ENCODE results near the gene IL21R.

IL21R gene

DNA sequence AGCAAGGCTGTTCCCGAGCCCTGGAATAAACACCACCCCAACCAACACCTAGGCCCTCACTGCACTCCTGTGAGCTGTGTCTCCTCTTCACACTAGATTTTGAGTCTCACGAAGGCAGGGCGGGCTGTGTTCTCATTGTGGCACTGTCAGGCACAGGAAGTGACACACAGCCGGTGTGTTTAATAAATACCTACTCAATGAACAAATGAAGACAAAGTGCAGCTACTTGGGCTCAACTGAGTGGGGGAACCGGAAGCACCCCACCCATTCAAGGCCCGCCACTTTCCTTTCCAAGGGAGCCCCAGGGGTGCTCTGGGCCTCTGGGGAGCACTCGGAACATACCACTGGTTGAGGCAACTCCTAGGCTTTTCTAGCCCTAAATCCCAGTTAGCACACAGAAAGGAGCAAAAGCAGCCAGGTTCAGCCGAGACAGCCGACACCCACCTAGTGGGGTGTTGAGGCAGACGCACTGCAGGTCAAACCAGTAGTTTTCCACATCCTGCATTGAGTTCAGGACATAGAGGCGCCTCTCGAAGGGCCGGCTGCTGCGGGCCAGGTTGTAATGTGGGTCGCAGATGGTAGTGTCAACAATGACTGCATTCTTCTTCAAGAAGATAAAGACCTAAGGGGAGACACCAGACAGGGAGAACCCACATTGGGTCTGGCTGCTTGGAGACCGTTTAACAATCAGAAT, 90.1 kb downstream of the IL21R start:
- TF ChIP-seq, protein P1, sequence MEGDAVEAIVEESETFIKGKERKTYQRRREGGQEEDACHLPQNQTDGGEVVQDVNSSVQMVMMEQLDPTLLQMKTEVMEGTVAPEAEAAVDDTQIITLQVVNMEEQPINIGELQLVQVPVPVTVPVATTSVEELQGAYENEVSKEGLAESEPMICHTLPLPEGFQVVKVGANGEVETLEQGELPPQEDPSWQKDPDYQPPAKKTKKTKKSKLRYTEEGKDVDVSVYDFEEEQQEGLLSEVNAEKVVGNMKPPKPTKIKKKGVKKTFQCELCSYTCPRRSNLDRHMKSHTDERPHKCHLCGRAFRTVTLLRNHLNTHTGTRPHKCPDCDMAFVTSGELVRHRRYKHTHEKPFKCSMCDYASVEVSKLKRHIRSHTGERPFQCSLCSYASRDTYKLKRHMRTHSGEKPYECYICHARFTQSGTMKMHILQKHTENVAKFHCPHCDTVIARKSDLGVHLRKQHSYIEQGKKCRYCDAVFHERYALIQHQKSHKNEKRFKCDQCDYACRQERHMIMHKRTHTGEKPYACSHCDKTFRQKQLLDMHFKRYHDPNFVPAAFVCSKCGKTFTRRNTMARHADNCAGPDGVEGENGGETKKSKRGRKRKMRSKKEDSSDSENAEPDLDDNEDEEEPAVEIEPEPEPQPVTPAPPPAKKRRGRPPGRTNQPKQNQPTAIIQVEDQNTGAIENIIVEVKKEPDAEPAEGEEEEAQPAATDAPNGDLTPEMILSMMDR (conservative IDR thresholded peaks at IDR 0.05; ENCODE audit: control insufficient read depth, insufficient read depth, low read depth, low read length), result no peak
- DNase-seq (ENCODE audit: low read depth), result no peak
- no peak overlapping the region for H3K4me3 ChIP-seq (ENCODE audit: control insufficient read depth, low read depth, low read length)

DNA sequence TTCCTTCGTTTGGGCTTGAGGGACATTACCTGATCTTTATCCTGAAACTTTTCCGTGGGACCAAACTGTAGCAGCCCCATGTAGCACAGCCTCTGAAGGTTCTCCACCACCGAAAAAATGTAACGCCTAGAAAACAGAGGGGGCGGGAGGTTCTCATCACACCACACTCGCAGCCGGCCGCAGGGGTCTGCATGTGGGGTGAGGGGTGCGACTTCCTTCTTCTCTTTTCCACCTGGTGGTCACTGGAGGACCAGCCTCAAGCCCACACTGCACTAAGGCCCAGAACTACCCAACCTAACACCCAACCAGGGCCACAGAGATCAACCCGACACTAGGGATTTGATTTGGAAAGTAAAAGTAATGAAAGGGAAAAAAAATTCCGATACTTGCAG, 90.6 kb downstream of the IL21R start:
- DNase-seq (ENCODE audit: low read depth), result no peak
- TF ChIP-seq, protein P1 (conservative IDR thresholded peaks at IDR 0.05; ENCODE audit: control insufficient read depth, insufficient read depth, low read depth, low read length), result no peak
- H3K4me3 ChIP-seq (ENCODE audit: control insufficient read depth, low read depth, low read length), result no peak overlapping the region

GRCh38 chr16:27495191-27495590, 93.2 kb downstream of the IL21R start:
- peak; percentile 73 for DNase-seq (ENCODE audit: low read depth)
- TF ChIP-seq, protein P1 (conservative IDR thresholded peaks at IDR 0.05; ENCODE audit: control insufficient read depth, insufficient read depth, low read depth, low read length), result no peak
- no peak overlapping the region for H3K4me3 ChIP-seq (ENCODE audit: control insufficient read depth, low read depth, low read length)

GRCh38 chr16:27498031-27498825, 96.3 kb downstream of the IL21R start:
- TF ChIP-seq, protein P1 (conservative IDR thresholded peaks at IDR 0.05; ENCODE audit: control insufficient read depth, insufficient read depth, low read depth, low read length), result no peak
- H3K4me3 ChIP-seq (ENCODE audit: control insufficient read depth, low read depth, low read length), result no peak overlapping the region
- DNase-seq (ENCODE audit: low read depth), result no peak

DNA sequence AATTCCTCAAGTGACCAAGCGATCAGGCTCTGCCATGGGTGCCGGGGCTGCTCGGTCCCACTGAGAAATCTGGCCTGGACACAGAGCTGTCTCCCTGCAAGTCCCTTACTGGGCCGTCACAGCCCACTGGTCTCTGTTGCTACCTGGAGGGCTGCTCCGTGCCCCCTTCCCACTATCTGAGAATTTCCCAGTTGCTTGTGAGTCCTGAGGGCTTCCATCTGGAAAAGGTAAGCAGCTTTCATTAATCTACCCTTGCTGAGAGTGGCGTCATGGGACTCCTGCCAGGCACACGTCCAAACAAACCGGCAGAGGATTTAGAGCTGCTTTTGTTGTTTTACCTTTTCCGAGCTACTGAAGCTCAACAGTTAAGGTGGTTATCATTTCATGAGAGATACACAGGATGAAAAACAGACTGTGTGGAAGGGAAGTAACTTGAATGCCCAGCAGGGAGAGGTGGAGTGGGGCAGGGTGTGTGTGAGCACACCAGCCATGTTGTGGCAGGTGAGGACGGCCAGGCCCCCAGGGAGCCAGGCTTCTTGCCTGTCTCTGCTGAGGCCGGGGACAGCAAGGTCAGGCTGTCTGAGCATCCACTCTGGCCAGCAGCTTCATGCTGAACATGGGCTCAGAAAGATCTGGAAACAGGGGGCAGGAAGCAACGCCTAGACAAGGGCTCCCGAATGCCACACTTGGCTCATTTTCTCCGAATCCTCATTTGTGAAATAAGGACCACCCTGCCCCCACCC, 97.1 kb downstream of the IL21R start:
- H3K4me3 ChIP-seq (ENCODE audit: control insufficient read depth, low read depth, low read length), result no peak overlapping the region
- TF ChIP-seq, protein P1 (conservative IDR thresholded peaks at IDR 0.05; ENCODE audit: control insufficient read depth, insufficient read depth, low read depth, low read length), result no peak
- no peak for DNase-seq (ENCODE audit: low read depth)

GRCh38 chr16:27499659-27500055, 97.7 kb downstream of the IL21R start:
- TF ChIP-seq, protein P1 (conservative IDR thresholded peaks at IDR 0.05; ENCODE audit: control insufficient read depth, insufficient read depth, low read depth, low read length), result no peak
- DNase-seq (ENCODE audit: low read depth), result no peak
- H3K4me3 ChIP-seq (ENCODE audit: control insufficient read depth, low read depth, low read length), result no peak overlapping the region

Data from fibroblast of mammary gland (primary cell).